Measurements from ENCODE around the gene TRAIP.

GRCh38 chr3:49802719-49803464 lies 53.5 kb downstream of the TRAIP start, which contains the start of gene INKA1:
- TF ChIP-seq EP300 (IDR thresholded peaks at IDR 0.05) (no peak), CTCF (IDR thresholded peaks at IDR 0.05) (peak; percentile 78 to 98 (median 96)), POLR2AphosphoS5 (IDR thresholded peaks at IDR 0.05) (peak; percentile 15 to 68), POLR2A (IDR thresholded peaks at IDR 0.05) (peak in 3 of 4 donors; percentile 13 to 68 (median 42))
